DMS 273 (cell line): ENCODE measurements around the gene ZNF576.
"Not testable (repeated sequence)": the region's sequence is repeated elsewhere in the genome, so short reads cannot be mapped to it uniquely, and the experiment has no call there.

Source experiments
- DNase-seq: peaks from one replicate; lab custom pipeline; 2025; ENCODE audit not compliant: unreplicated experiment; lab: John Stamatoyannopoulos, UW

The ZNF576 gene

DNA sequence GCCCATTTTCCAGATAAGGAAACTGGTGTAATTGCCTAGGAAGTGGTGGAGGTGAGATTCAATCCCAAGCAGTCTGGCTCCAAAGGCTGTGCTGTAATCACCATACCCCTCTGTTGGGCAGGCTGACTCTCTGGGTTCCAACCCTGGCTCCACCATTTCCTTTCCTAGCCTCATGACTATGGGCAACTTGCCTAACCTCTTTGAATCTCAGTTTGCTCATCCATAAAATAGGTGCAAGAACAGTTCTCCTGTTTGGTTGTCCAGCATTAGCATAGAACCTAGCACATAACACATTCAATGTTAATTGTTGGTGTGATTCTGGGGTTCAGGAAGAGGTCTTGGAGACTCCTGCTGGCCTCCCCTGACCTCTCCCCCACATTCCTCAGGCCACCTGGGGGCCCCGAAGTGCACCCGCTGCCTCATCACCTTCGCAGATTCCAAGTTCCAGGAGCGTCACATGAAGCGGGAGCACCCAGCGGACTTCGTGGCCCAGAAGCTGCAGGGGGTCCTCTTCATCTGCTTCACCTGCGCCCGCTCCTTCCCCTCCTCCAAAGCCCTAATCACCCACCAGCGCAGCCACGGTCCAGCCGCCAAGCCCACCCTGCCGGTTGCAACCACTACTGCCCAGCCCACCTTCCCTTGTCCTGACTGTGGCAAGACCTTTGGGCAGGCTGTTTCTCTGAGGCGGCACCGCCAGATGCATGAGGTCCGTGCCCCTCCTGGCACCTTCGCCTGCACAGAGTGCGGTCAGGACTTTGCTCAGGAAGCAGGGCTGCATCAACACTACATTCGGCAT is 2.2 kb downstream of the ZNF576 start:
- DNase-seq = no peak

DNA sequence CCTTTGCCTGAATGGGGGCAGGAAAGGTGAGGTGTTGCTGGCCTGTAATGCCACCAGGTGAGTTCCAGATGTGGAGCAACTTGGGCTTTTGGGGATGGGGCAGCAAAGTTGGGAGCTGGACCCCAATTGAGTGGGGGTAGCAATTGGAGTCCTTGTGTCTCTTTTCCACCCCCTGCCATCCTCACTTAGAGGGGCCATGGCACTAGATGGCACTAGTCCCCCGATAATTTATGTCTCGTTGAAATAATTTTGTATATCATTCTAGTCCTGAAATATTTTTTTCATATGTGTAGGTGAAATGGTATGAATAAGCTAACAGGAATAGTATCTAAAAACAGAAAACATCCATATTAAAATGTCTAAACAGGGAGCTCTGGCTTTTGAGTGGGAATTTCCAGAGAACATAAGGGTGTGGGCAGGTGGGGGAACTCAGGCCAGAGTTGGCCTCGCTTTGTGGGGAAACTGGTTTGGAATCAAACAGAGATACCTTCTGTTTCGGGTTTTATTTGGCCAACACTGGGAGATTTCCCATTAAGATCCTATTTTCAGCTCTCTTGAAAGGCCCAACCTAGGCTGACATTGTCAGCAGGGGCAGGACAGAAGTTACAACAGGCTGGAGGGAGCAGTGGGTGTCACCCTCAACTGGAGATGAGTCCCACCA is 3.4 kb downstream of the ZNF576 start:
- no peak for DNase-seq

DNA sequence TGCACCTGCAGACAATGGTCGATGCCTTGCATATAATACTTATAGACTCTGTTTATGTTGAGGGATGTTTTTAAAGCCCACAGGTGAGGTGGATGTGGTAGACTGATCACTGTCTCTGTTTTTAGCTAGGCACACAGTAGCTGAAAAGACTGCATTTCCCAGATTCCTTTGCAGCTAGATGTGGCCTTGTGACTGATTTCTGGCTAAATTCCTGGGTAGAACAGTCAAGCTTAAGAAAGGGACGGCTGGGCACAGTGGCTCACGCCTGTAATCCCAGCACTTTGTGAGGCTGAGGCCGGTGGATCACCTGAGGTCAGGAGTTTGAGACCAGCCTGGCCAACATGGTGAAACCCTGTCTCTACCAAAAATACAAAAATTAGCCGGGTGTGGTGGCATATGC is 3.9 kb downstream of the ZNF576 start:
- DNase-seq = not testable (repeated sequence)

DNA sequence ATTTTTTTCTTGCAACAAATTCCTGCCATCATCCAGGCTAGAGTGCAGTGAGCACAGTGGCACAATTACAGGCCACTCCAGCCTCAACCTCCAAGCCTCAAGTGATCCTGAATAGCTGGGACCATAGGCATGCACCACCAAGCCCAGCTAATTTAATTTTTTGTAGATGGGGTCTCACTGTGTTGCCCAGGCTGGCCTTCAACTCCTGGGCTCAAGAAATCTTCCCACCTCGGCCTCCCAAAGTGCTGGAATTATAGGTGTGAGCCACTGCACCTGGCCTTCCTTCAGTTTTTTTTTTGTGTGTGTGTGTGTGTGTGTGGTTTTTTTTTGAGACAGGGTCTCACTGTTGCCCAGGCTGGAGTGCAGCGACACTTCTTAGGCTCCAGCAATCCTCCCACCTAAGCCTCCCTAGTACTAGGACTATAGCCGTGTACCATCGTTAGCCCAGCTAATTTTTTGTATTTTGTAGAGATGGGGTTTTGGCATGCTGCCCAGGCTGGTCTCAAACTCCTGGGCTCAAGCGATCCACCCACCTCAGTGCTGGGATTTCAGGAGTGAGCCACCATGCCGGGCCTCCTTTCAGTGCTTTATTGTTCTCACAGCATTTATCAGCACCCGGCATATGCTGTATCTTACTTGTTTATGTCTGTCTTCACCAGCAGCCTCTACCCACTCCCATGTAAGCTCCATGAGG is 9.6 kb downstream of the ZNF576 start:
- DNase-seq = peak; percentile 63

DNA sequence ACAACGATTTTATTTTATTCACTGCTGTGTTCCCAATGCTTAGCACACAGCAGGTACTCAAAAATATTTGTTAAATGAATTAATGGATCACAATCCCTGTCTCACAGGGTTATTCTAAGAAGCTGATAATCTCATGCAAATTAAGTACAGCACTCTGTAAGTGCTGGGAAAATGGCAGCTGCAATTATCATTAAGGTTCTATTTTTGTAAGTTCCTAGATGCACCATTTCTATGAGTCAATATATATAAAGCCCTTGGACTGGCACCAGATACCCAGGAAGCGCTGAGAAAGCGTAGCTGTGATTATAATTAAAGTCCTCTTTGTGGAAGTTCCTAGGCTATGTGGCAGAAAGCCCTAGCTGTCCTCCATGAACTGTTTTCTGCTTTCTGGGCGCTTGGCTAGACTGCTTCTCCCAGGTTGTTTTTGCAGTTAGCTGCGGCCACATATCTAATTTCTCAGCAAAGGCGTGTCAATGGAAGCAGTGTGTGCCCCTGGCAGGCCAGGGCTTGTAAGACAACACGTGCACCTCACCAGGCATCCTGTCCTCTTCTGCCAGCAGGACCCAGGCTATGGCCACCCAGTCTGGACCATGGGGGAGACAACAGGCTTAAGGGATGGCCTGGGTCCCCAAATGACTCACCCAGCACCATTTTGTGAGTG is 10.3 kb downstream of the ZNF576 start:
- peak; percentile 84 for DNase-seq

DNA sequence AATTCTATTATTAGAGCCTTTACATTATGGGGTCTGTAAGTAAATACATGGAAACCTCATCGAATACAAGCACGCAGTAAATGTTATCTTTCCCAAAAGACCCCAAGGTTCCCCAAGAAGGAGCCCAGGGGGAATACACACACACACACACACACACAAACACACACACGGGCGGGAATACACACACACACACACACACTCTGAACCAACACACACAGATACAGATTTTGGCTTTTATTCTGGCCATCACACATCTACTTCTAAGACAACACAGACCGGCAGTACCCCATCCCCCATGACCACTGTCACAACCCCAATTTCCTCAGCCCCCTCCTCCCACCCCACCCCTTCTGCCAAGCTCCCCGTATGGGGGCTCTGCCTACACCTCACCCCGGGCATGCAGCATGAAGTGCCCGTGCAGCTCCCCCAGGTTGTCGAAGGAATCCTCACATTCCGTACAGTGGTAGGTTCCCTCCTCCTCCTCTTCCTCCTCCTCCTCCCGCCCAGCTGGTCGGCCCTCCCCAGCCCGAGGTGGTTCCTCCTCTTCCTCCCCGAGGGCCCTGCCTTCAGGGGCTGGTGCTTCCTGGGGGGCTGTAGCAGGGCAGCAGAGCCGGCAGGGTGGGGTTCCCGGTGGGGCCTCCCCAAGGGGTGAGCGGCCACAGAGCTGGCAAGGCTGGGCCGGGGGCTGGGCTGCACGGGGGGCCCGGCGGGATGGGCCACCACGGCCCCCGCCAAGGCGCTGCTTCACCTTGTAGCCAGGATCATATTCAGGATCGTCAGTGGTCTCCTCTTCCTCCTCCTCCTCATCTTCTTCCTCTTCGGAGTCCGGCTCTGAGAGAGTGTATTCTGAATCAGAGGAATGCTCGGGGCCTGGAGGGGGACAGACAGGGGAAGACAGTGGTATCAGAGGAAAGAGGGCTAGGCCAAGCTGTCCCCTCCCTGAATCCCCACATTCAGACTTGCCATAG is 11.1 kb downstream of the ZNF576 start:
- DNase-seq = peak; percentile 46

DNA sequence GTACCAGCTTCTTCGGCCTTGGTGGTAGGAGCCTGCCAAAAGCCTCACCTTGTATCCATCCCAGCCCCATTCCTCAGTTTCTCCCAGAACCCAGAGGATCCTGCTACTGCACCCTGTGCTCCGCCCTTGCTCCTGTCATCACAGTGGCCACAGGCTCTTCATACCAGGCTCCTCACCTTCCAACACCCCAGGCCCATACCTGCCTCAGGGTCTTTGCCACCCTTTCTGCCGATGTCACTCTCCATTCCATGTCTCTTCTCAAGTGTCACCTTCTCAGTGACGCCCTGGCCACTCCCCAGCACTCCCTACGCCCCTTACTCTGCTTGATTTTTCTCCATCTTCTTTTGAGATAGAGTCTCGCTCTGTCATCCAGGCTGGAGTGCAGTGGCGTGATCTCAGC is 13.5 kb downstream of the ZNF576 start:
- no peak for DNase-seq

DNA sequence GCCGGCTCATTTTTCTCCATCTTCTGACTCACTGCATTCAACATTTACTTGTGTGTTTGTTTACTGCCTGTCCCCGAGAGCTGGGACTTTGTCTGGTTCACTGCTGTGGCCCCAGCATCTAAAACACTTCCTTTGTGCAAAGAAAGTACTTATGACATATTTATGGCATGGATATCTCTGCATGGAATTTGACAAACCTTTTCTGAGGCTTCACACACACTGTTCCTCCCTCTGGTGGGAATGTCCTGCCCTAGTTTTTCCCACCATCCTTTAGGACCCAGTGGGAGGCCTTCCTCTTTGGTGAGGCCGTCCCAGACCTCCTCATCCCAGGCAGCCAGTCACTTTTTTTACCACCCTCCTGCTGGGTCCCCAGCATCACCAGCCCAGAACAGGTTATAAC is 14.1 kb downstream of the ZNF576 start:
- DNase-seq = no peak

DNA sequence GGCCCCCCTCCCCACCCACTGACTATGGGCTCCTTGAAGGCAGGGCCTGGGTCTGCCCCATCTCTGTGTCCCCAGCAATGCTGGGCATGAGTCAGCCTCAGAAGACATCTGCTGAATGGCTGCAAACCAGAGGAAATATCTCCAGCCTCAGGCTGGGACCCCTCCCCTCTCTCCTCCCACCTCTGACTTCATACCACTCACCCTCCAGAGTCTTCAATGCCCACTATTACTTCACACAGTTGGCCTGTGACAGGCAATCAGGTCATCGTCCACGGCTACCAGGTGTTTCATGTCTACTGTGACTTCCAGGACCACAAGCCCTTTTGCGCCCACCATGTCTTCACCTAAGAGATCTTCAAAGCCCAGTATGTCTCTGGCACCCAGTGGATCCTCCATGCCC is 15.4 kb downstream of the ZNF576 start, which contains the start of gene SRRM5:
Gene SRRM5 (plus strand): TSS at position 301 of the 400 bp plus-strand sequence. CDS start 34 bp downstream, at position 335.
- no peak for DNase-seq

DNA sequence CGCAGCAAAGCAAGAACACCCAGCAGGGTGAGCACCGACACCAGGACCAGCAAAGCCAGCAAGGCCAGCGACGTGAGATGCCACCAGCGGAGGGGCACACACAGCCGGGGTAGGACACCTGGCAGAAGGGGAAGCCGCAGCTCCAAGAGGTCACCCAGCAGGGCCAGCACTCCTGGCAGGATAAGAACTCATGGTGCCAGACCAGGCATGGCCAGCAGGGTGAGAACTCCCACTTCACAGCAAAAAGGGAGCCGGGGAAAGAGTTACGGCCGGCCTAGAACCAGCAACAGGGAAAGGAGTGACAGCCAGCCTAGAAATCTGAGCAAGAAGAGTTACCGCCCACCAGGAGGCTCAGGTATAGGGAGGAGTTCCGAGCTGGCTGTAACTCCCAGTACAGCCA is 16.0 kb downstream of the ZNF576 start:
- no peak for DNase-seq

DNA sequence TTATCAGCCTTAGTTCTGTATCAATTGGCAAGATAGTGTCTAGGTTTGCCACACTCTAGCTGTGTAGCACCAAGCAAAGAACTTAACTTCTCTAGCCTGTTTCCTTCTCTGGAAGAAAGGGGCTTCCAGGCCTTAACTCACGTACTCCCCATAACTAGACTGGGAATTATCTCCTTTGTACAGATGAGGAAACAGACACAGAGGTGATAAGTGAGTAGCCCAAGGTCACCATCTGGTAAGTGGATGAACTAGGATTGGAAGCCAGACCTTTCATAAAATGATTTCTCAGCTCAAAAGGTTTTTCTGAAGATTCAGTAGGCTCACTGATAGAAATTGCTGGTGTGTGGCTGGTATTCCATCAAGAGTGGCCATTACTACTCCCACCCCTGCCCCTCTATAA is 19.9 kb downstream of the ZNF576 start:
- DNase-seq = no peak

DNA sequence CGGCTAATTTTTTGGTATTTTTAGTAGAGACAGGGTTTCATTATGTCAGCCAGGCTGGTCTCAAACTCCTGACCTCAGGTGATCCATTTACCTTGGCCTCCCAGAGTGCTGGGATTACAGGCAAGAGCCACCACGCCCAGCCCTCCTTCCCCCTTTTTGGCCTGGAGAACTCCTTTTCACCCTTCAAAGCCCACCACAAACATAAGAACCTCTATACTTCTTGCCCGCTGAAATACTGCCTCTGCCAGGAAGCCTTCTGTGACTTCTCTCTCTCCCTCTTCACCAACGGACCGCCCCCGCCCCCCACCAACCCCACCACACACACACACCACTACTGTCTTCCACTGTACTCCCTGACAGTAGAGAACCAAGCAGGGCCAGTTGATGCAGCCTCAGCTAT is 20.6 kb downstream of the ZNF576 start:
- no peak for DNase-seq

DNA sequence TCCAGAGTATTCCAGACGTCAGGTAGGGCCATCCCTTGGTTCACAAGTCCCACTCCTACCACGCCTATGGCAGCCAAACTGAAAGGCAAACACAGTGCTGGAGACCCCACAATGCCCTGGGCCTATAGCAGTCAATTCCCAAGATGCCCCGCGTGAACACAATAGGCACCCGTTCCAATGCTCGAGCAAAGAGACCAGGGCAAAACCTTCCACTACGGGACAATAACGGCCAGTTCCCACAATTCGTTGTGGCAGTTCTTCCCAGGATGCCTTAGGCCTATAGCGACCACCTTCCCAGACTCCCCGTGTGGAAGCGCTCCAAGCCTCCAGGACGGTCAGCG is 22.5 kb downstream of the ZNF576 start:
- DNase-seq = no peak

DNA sequence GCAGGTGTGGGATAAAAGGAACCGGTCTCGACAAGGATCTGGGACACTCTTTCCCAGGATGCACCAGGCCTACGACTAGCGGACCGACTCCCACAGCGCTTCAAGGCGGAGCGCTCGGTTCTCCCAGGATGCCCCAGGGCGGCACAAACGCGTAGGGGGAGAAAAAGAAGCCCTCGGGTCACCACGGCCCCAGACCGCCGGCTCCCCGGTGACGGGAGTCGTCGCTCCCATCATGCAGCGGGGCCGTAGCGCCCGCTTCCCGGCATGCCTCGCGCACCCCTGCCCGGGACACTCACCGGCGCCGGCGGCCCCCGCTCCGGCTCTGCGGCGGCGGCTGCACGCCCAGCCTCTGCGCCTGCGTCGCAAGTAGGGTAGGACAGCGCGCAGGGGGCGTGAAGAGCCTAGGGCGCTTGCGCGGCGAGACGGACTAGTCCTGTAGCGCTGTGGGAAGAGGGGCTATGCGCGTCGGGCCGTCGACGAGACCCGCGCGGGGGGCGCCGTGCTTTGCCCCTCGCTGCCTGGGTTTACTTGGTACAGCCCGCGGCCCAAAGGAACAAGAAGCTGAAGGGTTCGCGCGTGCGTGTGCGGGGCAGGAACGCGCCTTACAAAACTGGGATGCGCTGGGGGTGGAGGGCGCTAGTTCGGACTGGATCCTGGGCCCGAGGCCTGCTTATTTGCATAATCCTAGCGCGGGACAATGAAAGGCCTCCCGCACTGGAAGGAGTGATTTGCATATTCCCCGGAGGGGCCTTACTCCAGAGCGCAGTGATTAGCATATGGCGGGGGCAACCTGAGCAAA is 23.1 kb downstream of the ZNF576 start, which contains the start of gene ZNF428:
Gene ZNF428 (minus strand): TSS at position 368 of the 799 bp plus-strand sequence. CDS start 5,325 bp downstream, outside the sequence.
- peak; percentile 95 for DNase-seq

DNA sequence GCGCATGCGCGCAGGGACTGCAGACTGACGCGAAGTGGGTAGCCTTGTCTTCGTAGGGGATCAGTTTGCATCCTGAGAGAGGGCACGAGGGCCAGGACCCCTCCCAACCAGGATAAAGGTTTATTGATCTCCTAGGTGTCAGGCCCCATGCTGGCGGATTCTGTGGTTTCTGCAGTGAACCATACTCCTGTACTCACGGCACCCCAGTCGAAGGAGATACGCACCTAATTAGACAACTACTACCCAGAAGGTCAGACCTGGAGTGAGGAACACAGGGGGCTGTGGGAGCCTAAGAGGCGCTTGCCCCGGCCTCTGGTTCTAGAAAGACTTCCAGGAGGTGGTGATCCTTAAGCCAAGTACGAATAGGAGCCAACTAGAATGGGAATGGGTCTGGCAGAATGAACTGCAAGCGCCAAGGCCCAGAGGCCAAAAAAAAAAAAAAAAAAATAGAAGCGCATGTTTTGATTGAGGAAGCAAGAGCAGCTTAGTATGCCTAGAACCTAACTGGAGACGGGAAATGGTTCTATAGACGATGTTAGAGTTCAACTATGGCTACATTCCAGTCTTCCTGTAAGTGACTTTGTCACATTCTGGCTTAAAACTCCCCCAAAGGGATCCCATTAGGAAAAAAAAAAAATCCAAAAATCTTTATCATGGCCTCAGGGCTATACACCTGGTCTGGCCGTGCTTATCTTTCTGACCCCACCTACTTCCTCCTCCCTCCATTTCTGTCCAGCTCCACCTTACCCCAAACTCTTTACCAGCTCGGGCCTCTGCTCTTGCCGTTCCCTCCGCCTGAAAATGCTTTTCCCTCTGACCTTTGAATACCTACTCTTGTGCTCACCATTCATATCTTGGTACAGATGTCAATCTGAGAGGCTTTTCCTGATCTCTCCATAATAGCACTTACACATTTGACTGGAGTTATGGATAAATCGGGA is 23.9 kb downstream of the ZNF576 start:
- DNase-seq = no peak

DNA sequence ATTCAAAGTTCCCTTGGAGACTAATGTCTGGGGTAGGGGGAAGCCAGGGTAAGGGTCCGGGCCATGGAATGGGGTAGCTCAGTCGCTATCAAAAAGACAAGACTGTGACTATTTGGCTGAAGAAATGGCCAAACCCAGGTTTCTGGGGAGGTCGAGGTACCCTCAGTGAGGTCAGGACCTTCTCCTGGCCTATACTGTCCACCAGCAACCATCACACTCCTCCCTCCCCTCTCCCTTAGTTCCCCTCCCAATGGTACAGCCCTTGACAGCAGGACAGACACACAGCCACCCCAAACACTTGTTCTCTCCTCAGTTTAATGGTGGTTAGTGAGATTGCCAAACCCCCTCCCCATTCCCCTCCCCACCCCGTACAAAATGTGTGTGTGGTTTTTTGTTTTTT is 25.7 kb downstream of the ZNF576 start:
- DNase-seq = no peak

DNA sequence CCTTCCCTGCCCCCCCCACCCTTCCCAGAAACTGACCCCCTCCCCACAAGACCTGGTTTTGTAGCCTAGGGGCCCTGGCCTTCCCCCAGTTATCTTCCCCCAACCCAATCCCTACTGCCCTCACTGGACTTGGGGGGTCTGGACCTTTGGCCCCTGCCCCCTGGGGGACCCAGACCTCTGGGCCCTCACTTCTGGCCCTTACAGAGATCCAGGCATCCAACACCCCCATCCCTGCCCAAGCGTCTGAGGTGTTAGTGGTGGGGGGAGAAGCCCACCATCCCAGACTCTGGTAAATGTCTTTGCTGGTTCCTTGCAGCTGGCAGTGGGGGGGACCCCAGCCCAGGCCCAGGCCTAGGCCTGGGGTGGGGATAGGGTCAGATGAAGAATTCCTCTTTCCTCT is 26.6 kb downstream of the ZNF576 start:
- DNase-seq = no peak

DNA sequence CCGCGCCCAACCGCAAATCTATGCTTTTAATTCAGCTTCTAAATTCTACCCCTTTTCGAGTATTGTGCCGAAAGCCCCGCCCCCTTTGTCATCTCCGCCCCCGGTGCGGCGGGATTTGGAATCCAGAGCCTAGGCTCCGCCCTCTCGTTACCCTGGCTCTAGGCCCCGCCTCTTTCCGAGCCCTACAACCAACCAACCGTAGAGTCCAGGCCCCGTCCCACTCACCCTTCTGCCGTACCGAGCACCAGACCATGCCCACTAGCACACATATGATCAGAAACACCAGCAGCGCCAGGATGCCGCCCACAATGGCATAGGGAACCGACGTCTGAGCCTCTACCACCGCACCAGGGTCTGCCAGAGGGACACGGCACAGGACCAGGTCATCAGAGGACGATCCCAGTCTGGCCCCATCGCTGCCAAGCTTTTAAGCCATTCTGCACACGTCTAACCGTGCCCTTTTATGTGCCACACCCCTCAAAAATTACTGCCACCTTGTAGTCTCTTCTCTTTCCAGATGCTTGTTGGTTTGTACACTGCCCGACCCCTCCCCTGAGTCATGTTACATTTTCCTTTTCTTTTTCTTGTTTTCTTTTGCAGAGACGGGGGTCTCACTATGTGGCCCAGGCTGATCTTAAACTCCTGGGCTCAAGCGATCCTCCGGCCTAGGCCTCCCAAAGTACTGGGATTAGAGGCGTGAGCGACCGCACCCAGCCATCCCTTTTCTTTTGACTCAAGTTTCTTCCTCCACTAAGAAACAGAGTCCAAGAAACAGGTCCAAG is 27.7 kb downstream of the ZNF576 start:
- DNase-seq = no peak
